K562 (cell line): ENCODE measurements around the gene LGALS12. TPM values are rescaled to one million over a fixed set of nuclear protein-coding genes. Genes with fewer than 3 reads are reported as not detected.

Source experiments
- ATAC-seq: fragments of 200-7000 bp; cut with Tn5 transposase; 3 replicates; pipeline ENCODE4 v1.9.1; 2020; ENCODE audit warnings: moderate library complexity
- BruUV-seq: library from RNA; stranded (reverse); fragments of 400-500 nt; replicated peaks from 2 replicates; lab custom pipeline; 2021; lab: Mats Ljungman, UMichigan
- CTCF ChIA-PET: fragments of 300-600 bp; formaldehyde crosslinking; extraction: SDS; loops from one replicate; lab custom pipeline; 2021; ENCODE audit warnings: low intra/inter-chr PET ratio; lab: Yijun Ruan, JAX
- POLR2A ChIA-PET: fragments of 300-600, 350-650 bp; sonication (Branson Sonifier 250); formaldehyde crosslinking; extraction: SDS; loops from one replicate; lab custom pipeline; 2021; ENCODE audit warnings: antibody characterized with exemption, inconsistent platforms; lab: Yijun Ruan, JAX
- DNase-seq, 4 experiments: peaks; one replicate each; pipeline versions ENCODE4 v3.0.0 to v3.0.0-alpha.2; 2011 to 2018; ENCODE audit warnings: low spot score in 3 of 4, mixed read lengths in 3 of 4; ENCODE audit errors: extremely low read depth in 1 of 4
- FAIRE-seq: peaks from 2 replicates; lab custom pipeline; 2011; peaks lifted over from hg19 to GRCh38; lab: Jason Lieb, UNC
- H2AFZ ChIP-seq: 2 replicates; pipeline ENCODE4 v1.6.0; 2011; ENCODE audit warnings: low read depth, low read length, control low read depth, inconsistent platforms
- H3K27ac ChIP-seq: fragments of 200-600 bp; 3 replicates; pipeline ENCODE4 v1.8.0; 2011; ENCODE audit warnings: low read depth, mild to moderate bottlenecking, control low read depth, inconsistent platforms, low read length, moderate library complexity, mixed read lengths; ENCODE audit errors: extremely low read depth
- H3K27me3 ChIP-seq, 2 experiments: fragments of 300-600 bp in 1 of 2; 2 replicates in 1 of 2; 3 replicates in 1 of 2; pipeline versions ENCODE4 v1.6.0 to v1.8.0; 2011; ENCODE audit warnings: inconsistent platforms in 2 of 2, low read length in 2 of 2, mild to moderate bottlenecking in 1 of 2, mixed read lengths in 1 of 2, moderate library complexity in 1 of 2; ENCODE audit not compliant: control insufficient read depth in 2 of 2, insufficient read depth in 2 of 2
- H3K36me3 ChIP-seq: fragments of 300-600 bp; 3 replicates; pipeline ENCODE4 v1.8.0; 2011; ENCODE audit warnings: mild to moderate bottlenecking, low read length, inconsistent platforms; ENCODE audit not compliant: control insufficient read depth, insufficient read depth
- H3K4me1 ChIP-seq, 2 experiments: fragments of 200-600 bp in 1 of 2; replicated peaks in 1 of 2; 2 replicates in 1 of 2; 3 replicates in 1 of 2; pipeline versions ENCODE4 v1.5.1 to v1.8.0; 2011; ENCODE audit warnings: inconsistent platforms in 2 of 2, low read length in 2 of 2, mild to moderate bottlenecking in 1 of 2, mixed read lengths in 1 of 2, moderate library complexity in 1 of 2; ENCODE audit not compliant: control insufficient read depth in 2 of 2, insufficient read depth in 2 of 2
- H3K4me2 ChIP-seq: 2 replicates; pipeline ENCODE4 v1.6.1; 2011; ENCODE audit warnings: low read length, control low read depth, inconsistent platforms, mixed read lengths; ENCODE audit not compliant: insufficient read depth
- H3K4me3 ChIP-seq: fragments of 200-600 bp; sonication (generic), shearing (Covaris generic); 2 replicates; pipeline ENCODE4 v1.5.1; 2016; ENCODE audit warnings: control low read depth, inconsistent platforms
- H3K79me2 ChIP-seq: fragments of 200-600 bp; 3 replicates; pipeline ENCODE4 v1.8.0; 2011; ENCODE audit warnings: low read length, inconsistent platforms; ENCODE audit not compliant: control insufficient read depth, insufficient read depth
- H3K9ac ChIP-seq, 2 experiments: 2 replicates each; pipeline versions ENCODE4 v1.6.0 to v1.6.1; 2011; ENCODE audit warnings: low read depth in 2 of 2, low read length in 2 of 2, control low read depth in 1 of 2, inconsistent platforms in 1 of 2, mild to moderate bottlenecking in 1 of 2, mixed read lengths in 1 of 2; ENCODE audit not compliant: insufficient read depth in 1 of 2
- H3K9me1 ChIP-seq: one replicate; pipeline ENCODE4 v1.6.0; 2011; ENCODE audit warnings: inconsistent platforms, mild to moderate bottlenecking, low read length, moderate library complexity; ENCODE audit not compliant: control insufficient read depth, insufficient read depth
- H3K9me3 ChIP-seq: replicated peaks from 2 replicates; pipeline ENCODE4 v1.5.1; 2011; ENCODE audit warnings: low read depth, low read length, inconsistent platforms; ENCODE audit not compliant: control insufficient read depth, insufficient read depth
- H4K20me1 ChIP-seq: replicated peaks from 2 replicates; pipeline ENCODE4 v1.6.1; 2011; ENCODE audit warnings: low read length, inconsistent platforms, mixed read lengths; ENCODE audit not compliant: control insufficient read depth, insufficient read depth
- RAD21 ChIP-seq, 2 experiments: fragments of 250-450 bp in 1 of 2; fragments of 450-650 bp in 1 of 2; sonication (Bioruptor Pico) in 1 of 2; formaldehyde crosslinking in 1 of 2; IDR thresholded peaks in 1 of 2; conservative IDR thresholded peaks in 1 of 2; 2 replicates each; pipeline versions ENCODE4 v1.4.0 to v1.8.0; 2020 to 2022; ENCODE audit warnings: mild to moderate bottlenecking in 2 of 2, moderate library complexity in 1 of 2
- WGBS: fragments of 100-300 bp; shearing (Covaris generic); methylation state at CpG from one replicate; pipeline ENCODE4 v1.1.6; 2016; ENCODE audit warnings: low coverage, mixed read lengths; ENCODE audit not compliant: insufficient coverage; ENCODE audit errors: missing lambda C conversion rate; 5-methylcytosine and 5-hydroxymethylcytosine counted together
- in situ Hi-C: fragments of 300-500 bp; cut with MboI; formaldehyde crosslinking; loops from 4 replicates; pipeline ENCODE4 v1.15.0; 2018; ENCODE audit warnings: inconsistent platforms, mixed read lengths
- intact Hi-C: fragments of 100-400 bp; cut with micrococcal nuclease; formaldehyde crosslinking; loops from 2 replicates; pipeline ENCODE4 v1.14.2; 2022
- polyA plus RNA-seq, 8 experiments: library from polyadenylated mRNA; depleted of rRNA in 4 of 8; stranded (reverse) in 5 of 8; unstranded in 3 of 8; fragments of >200 nt; fragmentation: Nextera tagmentation in 2 of 8; fragmentation: Illumina TruSeq in 1 of 8; extraction: Ambion mirVana in 2 of 8; extraction: Trizol in 1 of 8; gene quantifications; 2 replicates each; pipeline versions ENCODE4 v1.2.1 to v1.2.3, GENCODE V29; 2011 to 2014; ENCODE audit warnings: inconsistent platforms in 1 of 8, missing spikeins in 1 of 8
- total RNA-seq, 7 experiments: library from RNA; depleted of rRNA in 6 of 7; stranded (reverse); fragments of >200 nt in 6 of 7; fragmentation: Illumina TruSeq in 2 of 7; extraction: Trizol in 2 of 7; gene quantifications; 2 replicates each; pipeline versions ENCODE4 v1.2.1 to v1.2.3, GENCODE V29; 2011 to 2021; ENCODE audit warnings: low replicate concordance in 1 of 7
- TF ChIP-seq, protein P1 (sequence below): sonication (generic); formaldehyde crosslinking; IDR thresholded peaks from 2 replicates; pipeline ENCODE4 v1.8.1; 2022; ENCODE audit warnings: missing genetic modification reagents

Gene LGALS12
- total and polyA plus RNA-seq, 9 of the 15 experiments (the other 6 are each of a cell fraction or from before 2014, with no cell fraction given), result 0.66 to 8.0 (median 5.0) TPM

GRCh38 chr11:63511048-63511748 is 5.3 kb downstream of the LGALS12 start:
- Histone ChIP-seq H3K79me2 (no peaks in the 10 kb centered on the region), H3K4me2 (no peak overlapping the region), H3K9me3 (no peaks in the 10 kb centered on the region), H3K27me3 (no peaks in the 10 kb centered on the region), H3K4me3 (no peak overlapping the region), H3K27ac (no peak overlapping the region), H3K9me1 (no peaks in the 10 kb centered on the region), H3K9ac (peak overlapping the region in 1 of 2 experiments; percentile 47; a peak in 2 of 4 replicates), H3K4me1 (peaks cover 17 to 21% of the 10 kb centered on the region in 2 experiments), H4K20me1 (no peaks in the 10 kb centered on the region), H3K36me3 (no peaks in the 10 kb centered on the region), H2AFZ (no peak overlapping the region)
- TF ChIP-seq RAD21 (CRISPR knock-in tag; conservative IDR thresholded peaks at IDR 0.05 in 1 of 2, IDR thresholded peaks at IDR 0.05 in 1 of 2), result peak in 1 of 2 experiments; percentile 2; a peak in 1 of 4 replicates
- TF ChIP-seq, protein P1, sequence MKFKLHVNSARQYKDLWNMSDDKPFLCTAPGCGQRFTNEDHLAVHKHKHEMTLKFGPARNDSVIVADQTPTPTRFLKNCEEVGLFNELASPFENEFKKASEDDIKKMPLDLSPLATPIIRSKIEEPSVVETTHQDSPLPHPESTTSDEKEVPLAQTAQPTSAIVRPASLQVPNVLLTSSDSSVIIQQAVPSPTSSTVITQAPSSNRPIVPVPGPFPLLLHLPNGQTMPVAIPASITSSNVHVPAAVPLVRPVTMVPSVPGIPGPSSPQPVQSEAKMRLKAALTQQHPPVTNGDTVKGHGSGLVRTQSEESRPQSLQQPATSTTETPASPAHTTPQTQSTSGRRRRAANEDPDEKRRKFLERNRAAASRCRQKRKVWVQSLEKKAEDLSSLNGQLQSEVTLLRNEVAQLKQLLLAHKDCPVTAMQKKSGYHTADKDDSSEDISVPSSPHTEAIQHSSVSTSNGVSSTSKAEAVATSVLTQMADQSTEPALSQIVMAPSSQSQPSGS, result no peak
- CTCF ChIA-PET, result no interaction called here
- intact Hi-C loops, result no loop called here
- no peak for FAIRE-seq
- no TSS peak for BruUV-seq
- peak in 1 of 4 experiments; percentile 6 for DNase-seq
- POLR2A ChIA-PET, result interaction anchor here (0.9 kb wide), 1 partner anchor 17 kb away, joined by 3 read pairs; no protein-coding TSS in a partner anchor
- no peak for ATAC-seq
- in situ Hi-C loops, result no loop called here
- WGBS, result 68% methylated on average over 11 of the region's 11 CpGs
